NCI-H128 (cell line): Measurements from ENCODE around the gene PPP2R2C.

Experiments
- DNase-seq: peaks from one replicate; lab custom pipeline; 2025; ENCODE audit not compliant: unreplicated experiment; lab: John Stamatoyannopoulos, UW

Gene PPP2R2C

DNA sequence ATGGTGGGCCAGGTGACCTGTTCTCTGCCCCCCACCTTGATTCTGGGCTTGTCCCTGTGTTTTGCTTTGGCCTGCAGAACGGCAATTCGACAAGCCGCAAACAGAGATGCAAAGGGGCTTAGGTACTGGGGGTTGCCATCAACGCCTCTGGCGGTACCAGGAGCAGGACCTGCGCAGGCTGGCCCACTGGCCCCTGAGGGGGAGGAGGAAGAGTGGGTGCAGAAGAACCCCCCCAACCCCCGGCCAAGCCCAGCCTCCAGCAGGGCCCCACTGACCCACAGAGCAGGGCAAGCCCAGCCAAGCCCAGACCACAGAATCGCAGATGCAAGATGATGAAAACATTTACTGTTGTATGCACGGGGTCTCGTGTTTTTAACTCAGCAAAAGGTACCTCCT is 89.4 kb downstream of the PPP2R2C start:
- DNase-seq: no peak

DNA sequence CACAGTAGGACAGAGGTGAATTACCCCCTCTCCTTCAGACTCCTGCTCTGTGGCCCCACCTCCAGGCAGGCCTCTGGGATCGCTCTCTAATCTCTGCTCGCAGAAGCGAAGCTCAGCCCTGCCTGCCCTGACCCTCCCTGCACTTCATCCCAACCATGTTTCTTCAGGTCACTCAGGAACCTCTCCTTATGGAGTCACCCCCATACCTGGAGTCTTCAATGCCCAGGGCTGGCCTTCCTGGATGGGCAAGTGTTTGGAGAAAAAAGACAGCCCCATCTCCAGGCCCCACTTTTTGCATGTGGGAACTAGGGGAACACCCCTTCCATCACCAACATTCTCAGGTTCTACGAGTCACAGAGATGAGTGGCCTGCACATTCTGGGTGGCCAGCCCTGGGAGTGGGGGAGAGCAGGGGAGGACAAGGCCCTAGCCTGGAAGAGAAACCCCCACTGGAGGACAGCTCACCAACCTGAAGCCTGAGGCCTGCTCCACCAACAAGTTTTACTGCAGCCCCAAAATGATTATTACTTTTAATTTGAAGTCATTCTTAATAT is 90.8 kb downstream of the PPP2R2C start:
- no peak for DNase-seq

DNA sequence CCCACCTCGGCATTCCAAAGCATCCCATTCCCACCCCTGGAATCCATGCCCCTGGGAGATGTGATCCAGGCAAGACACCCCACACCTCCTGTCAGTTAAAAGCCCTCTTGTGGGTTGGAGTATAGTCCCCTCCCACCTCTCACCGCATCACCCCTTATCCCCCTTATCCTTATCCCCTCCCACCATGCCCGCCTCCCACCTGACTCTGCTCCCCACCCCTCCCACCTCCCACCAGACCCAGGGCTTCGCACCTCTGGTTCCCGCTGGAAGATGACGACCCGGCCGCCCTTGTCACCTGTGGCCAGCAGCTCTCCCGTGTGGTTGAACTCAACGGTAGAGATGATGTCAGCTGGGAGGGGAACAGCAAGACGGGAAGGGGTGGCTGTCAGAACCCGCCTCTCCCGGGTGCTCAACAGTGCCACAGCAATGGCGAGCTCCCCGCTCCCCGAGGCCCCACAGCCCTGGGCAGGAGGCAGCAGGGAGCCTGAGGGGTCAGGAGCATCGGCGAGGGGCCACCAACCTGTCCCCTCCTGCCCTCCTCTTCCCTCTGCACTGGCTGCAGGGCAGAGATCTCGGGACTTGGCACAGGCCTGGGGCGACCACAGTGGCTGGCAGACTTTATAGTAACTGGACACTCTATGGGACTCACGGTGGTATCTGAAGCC is 91.5 kb downstream of the PPP2R2C start:
- DNase-seq: no peak

DNA sequence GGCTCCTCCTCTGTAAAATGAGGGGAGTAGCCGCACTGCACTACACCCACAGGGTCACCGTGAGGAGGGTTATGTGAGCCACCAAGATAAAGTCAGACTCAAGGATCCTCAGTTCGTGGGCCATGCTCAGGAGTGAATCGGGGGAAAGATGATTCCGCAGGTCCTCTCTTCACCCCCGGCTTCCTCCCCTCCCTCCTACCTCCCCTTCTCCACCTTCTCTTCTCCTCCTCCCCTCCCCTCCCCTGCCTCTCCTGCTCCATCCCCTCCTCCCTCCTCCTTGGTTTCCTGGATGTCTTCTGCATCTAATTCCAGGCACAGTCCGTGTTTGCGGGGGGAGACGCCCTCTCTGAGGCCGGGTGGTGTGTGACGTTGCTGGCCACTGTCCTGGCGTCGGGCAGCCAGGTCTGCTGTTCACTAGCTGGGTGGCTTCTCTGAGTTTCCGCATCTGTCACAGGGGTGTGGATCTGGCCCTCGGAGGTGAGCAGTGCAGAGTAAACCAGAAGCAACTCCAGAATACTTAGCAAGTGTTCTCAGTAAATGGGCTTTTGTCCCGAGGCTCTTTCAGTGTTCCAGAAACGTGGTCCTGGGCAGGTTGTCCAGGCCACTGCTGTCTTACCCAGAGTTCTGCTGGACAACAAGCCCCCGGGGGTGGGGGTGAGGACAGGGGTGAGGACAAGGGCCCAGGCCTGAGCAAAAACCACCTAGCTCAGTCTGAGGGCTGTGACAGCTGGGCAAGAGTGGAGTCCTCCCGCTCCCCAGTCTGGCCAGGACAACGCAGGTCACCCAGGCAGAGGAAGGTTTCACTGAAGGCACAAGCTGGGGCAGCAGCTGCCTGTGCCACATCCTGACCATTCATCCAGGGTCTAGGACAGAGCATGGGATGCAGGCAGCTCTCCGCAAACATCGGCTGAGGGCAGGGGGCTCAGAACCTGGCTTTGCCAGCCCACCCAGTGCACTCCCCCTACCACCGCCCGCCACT is 92.4 kb downstream of the PPP2R2C start:
- no peak for DNase-seq

DNA sequence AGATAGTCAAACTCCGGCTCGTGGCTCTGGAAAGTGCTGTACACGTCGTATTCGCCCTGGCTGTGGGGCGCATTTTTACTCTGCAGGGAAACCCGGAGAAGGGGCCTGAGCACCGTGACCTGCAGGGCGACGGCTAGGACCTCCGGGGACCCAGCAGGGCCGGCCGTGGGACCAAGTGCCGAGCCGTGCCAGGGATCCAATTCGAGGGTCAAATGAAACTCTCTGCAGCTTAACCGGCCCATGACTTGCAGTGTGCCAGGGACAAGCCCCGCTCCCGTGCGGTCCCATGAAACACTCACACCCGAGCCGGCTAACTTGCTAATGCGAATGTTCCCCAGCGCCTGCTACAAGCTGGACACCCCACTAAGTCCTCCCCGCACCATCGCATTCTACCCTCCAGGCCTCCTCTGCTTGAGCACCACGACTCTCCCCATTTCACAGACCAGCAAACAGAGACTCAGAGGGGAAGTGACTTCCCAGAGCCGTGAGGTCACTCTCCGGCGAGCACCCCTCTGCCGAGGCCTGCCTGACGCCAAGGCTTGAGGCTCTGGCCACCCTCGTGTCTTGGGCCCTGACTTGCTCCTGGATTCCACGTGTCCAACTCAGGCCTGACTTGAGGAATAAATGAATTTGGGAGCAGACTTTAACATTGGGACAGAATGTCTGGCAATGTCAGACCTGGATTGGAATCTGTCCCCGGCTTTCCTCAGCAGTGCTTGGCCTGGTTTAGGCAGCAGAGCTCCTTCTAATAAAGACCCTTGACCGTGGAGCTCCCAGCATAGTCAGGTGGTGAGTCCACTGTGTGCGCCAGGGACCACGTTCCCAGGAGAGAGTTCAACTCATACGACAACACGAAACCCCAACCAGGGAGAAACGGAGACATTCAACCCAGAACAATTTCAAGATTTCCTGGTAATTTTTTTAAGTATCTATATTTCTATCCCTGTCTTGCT is 93.6 kb downstream of the PPP2R2C start:
- no peak for DNase-seq

DNA sequence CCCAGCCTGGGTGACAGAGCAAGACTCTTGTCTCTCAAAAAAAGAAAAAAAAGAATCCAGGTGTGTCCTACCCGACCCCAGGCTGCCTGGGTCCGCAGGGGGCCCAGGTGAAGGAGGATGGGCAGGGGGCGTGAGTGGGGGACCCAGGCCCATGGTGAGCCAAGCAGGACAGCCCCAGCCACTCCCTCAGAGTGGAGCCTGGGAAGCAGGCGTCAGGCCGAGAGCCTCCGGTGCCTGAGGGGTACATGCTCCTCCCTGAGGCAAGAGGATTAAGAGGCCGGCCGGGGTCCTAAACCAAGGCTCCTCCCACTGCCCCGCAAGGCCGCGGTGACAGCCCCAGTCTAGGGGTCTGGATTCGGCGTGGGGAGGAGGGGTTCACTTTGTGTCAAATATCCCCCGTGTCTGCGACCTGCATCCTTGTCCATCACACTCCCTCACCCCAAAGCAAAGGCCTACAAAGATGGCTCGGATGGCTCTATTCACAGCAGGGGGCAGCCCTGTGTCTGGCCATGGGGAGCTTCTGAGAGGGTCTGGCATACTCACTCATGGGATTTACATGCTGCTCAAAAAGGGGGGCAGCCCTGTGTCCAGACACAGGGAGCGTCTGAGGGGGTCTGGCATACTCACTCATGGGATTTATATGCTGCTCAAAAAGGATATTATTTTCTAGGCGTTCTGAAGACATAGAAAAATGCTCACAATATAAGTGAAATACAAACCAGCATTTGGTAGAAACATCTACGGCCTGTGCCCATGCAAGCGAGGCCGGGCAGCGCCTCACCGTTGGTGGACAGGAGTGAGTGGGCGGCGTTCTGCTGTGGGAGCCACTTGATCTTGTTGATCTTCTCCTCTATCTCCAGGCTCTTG is 94.6 kb downstream of the PPP2R2C start:
- no peak for DNase-seq

DNA sequence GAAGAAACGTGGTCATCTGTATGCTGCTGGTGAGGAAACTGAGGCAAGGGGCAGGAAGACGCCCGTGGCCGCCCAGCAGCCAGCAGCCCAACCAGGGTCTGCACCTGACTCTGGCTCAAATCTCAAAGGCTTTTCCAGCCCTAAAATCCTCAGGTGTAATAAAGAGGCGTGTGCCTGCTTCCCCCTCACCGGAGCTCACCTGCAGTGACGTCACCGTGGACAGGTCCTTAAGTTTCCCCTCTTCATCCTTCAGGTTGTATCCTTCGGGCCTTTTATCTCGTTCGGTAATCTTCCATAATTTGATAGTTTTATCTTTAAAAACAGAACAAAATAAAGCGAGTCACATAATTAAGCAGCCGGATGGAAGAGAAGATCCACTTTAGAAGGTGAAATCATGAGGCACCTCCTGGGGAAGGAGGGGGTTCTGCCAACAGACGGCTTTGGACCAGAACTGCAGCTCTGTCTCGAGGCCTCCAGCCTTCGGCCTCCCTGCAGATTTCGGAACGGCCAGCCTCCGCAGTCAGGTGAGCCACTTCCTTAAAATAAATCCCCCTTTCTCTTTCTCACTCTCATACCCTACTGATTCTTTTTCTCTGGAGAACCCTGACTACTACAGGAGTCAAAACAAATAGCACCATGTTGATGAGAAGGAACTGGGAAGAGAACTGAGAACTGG is 96.7 kb downstream of the PPP2R2C start:
- DNase-seq: no peak

DNA sequence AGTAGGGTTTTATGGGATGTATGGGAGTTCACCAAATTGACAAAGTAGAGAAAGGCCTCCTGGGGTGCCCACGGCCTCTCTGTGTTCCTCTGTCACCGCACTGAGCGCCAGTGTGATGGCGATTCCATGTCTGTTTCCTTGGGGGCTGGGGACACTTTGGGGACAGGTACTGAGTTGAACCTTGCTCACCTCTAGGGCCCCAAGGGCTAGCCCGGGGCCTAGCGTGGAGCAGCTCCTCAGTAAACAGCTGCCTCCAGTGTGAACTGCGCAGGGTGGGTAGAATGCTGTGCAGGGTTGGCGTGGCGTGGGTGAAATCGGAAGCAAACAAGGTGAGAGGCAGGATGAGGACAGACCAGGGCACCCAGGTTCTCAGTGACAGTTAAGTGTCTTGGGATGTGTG is 97.8 kb downstream of the PPP2R2C start:
- DNase-seq: no peak

DNA sequence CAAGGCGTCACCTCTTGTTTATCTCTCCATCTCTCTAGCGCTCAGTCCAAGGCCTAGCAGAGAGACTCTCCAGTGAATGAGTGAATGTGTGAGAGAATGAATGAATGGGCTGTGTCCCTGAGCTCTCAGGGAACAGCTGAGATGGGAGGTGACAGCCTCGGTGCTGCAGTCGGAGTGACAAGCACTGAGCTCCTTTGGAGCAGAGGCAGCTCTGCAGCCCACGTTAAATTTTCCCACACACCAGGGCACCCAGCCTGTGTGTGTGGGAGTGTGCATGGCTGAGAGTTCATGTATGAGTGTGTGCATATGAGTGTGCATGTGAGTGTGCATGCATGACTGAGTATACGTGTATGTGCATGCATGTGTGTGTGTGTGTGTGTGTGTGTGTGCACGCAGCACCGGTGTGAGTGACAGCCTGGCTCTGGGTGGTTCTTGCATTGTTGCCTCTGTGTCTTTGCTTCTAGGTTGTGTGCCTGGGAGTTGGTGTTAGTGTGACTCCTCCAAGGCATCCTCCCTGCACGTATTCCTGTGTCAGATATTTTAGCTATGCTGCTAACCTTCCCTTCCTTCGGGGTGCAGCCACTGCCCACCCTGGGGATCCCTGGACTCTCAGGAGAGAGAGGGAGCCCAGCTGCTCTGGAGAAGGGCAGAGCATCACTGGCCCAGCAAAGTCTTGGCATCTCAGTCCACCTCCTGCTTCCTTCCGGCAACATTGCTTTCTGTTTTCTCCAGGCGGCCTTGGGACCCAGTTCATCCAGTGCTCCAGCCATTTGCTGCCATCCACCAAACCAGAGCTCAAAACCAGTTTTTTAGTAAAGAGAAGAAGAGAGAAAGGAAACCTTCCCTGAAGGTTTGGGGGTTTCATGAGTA is 98.6 kb downstream of the PPP2R2C start:
- DNase-seq: no peak

DNA sequence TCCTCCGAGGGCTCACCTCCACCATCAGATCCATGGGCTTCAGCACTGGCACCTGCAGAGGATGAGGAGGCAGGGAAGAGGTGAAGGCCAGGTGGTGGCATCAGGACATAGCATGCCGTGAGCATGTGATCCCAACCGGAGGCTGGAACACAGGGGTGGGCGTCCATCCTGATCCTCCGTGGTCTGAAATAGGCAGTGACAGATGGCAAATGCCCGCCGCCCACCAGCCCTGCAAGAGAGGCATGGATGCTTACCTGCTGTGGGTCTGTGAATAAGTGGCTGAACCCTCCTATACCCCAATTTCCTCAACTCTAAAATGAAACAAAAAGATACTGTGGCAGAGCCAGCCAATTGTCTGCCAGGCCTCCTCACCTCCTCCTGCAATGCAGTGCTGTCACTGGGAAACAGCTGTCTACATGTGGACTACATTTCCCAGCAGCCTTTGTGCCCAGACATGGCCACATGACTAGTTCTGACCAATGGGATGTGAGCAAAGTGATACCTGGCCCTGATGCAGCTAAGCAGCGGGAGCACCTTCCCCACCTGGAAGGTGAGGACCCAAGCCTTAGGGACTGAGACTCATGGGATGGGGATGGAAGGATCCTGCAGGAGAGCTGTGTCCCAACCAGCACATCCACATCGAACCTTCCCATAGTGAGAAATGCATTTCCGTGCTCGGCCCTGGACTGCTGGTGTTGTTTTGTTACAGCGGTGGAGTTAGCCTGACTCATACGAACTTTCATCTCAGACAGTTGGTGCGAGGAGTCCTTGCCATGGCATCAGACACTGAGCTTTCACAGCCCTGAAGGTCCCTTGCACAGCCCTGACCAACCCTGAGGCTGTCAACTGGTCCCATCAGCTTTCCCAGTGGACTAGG is 99.5 kb downstream of the PPP2R2C start:
- DNase-seq: no peak

DNA sequence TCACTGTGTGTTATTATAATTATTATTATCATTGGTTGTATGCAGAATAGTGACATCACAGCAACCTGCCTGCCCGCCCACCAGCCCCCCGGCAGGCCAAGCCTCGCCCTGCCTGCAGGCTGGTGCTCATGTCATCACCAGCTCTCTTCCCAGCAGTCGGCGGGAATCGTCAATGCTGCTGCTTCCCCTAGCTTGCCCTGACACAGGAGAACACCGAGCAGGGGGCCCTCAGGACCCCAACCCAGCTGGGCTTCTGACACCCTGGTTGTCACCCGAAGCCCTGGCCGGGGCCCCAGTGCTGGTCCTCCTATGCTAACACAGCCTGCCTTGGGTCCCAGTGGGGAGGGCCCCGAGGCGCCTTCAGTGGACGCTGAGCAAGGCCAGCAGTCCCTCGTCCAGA is 100.6 kb downstream of the PPP2R2C start:
- no peak for DNase-seq

DNA sequence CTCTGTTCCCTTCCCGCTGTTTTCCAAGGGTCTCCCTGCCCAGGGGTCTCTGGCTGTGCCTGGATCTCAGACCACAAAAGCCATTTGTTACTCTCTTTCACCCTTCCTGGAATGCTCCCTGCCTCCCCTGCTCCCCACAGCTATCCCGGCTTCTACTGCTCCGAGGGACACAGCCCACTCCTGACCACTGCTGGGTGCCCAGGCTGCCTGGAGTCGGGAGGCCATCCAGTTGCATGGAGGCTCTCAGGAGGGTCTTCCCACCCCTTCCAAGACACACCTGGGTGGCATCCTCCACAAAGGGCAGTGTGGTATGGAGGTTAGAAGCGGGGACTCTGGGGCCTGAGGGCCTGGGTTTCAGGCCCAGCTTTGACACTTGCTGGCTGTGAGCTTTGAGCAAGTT is 101.1 kb downstream of the PPP2R2C start:
- DNase-seq: no peak

DNA sequence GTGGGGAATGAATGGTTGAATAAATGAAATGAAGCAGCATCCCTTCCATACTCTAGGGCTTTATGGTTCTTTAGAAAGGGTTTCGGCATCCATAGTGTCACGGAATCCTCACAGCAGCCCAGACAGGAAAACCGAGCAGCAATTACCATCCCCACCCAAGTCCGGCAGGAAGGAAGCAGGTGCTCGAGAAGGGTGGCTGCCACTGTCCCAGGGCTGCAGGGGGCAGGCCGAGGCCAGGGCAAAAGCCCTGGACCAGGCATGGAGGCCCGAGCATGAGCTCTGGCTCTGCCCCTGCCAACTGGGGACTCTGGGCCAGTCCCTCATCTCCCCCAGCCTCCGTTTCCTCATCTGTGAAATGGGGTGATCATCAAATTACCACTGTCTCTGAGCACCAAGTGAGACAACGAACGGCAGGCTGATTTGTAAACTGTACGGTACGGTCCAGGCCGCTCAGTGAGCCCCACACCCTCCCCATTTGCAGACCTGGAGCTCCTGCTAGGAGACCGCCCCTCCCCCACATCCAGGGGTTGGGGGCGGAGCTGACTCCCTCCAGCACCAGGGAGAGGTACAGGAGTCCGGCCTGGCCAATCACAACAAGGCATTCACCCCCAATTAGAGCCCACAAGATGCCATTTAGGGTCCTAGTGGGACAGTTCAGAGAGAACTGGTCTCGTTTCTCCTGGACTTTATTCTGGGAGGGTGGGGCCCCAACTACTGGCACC is 102.3 kb downstream of the PPP2R2C start:
- no peak for DNase-seq

DNA sequence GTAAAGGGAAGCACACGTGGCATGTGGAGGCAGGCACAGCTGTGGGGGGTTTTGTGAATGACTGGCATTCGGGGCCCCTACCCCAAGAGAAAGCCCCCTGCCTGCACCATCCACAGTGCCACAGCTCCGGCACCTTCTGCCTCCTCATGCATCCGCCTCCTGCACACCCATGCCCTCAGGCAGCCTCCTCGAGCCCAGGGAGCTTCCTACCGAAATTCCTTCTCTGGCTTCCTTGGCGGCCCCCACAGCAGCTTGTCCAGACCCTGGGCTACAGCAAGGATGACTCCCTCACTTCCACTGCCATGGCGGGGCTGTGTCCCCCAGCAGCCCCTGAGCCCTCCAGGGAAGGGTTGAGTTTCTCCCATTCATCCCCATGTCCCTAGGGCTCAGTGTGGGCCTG is 102.9 kb downstream of the PPP2R2C start:
- no peak for DNase-seq

DNA sequence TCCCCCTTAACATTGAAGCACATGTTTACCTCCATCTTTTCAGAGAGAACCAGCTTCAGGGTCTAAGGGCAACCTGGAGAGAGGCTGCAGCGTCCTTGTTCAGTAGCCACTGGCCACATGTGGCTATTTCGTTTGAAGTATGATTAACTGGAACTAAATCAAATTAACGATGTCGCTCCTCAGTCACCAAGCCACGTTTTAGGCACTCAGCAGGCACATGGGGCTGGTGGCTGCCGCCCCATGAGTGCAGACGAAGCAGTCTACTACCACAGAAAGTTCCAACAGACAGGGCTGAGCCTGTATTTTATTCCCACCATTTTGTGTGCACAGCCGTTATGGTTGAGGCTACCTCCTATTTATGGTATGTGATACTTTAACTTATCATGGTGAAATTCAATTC is 103.4 kb downstream of the PPP2R2C start:
- no peak for DNase-seq

DNA sequence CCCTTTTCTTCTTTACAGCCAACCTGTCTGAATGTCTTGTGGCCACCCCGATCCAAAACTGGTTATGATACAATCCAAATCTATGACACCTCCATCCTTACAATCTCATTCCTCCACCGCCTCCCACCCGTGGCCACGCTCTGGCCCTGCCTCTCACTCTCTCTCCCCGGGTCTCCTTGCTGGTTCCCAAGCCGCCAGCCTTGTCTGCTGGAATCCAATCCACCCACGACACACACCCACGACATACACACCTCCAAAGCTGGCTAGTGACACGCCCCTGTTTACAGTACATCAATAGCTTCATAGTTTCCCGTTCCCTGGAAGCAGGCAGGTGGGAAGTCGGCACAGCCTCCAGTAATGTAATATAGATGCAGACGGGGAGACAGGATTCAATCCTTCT is 103.8 kb downstream of the PPP2R2C start:
- no peak for DNase-seq

DNA sequence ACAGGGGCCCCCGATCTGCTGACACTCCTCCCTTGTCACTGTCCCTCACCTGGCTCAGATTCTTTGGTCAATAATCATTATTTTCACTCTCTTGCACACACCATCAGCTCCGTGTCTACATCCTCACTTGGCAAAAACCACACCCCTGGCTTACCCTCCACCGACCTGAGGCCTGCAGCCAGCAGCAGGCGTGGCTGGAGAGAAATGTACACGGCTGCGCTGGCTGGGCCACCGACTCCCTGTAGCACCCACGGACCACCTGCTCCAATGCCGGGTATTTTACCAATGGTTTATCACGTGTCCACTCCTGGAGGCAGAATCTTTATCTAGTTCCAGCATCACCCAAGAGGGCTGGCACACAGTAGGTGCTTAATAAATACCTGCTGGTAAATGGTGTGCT is 104.3 kb downstream of the PPP2R2C start:
- DNase-seq: no peak
